A673 (cell line): ENCODE measurements around the gene HP1BP3.

Experiments used
- EZH2 ChIP-seq: fragments of 200-600 bp; sonication (generic); IDR thresholded peaks from 2 replicates; pipeline ENCODE4 v1.6.1; 2017; ENCODE audit warnings: borderline replicate concordance, low read depth, mild to moderate bottlenecking, mixed read lengths, antibody characterized with exemption, low read length; ENCODE audit not compliant: poor library complexity, severe bottlenecking
- TF ChIP-seq, protein P1 (sequence below): fragments of 300-800, 200-600 bp; sonication (generic); conservative IDR thresholded peaks from 2 replicates; pipeline ENCODE4 v1.5.1; 2017; ENCODE audit warnings: low read depth, mild to moderate bottlenecking, antibody characterized with exemption, low read length, moderate library complexity, mixed read lengths

DNA sequence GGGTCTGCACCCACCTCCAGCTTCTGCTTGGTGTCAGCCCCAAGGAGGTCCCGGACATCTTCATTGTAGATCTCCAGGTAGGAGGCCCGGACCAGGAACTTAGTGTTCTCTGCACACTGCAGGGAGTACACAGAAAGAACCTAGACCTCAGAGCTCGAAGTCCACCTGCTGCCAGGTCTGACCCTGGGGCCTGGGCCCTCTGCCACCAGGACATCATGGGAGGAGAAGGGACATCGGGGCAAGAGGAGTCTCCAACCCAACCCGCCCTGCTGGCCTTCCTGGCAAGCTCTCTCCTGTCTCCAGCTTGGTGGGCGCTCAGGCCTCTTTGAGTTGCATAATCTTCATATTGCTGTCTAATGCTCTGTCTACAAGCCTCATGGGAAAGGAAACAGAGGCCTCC is 73.7 kb downstream of the HP1BP3 start:
- TF ChIP-seq, protein P1, sequence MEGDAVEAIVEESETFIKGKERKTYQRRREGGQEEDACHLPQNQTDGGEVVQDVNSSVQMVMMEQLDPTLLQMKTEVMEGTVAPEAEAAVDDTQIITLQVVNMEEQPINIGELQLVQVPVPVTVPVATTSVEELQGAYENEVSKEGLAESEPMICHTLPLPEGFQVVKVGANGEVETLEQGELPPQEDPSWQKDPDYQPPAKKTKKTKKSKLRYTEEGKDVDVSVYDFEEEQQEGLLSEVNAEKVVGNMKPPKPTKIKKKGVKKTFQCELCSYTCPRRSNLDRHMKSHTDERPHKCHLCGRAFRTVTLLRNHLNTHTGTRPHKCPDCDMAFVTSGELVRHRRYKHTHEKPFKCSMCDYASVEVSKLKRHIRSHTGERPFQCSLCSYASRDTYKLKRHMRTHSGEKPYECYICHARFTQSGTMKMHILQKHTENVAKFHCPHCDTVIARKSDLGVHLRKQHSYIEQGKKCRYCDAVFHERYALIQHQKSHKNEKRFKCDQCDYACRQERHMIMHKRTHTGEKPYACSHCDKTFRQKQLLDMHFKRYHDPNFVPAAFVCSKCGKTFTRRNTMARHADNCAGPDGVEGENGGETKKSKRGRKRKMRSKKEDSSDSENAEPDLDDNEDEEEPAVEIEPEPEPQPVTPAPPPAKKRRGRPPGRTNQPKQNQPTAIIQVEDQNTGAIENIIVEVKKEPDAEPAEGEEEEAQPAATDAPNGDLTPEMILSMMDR, result no peak
- TF ChIP-seq EZH2, result no peak
